GM19099 (cell line): ENCODE results near the gene OTUD3.

Source experiments
- POLR2A ChIP-seq: IDR thresholded peaks from 3 replicates; pipeline ENCODE4 v1.6.1; 2011; ENCODE audit warnings: low read depth; ENCODE audit not compliant: insufficient read length; ENCODE audit errors: extremely low read depth

OTUD3 gene

DNA sequence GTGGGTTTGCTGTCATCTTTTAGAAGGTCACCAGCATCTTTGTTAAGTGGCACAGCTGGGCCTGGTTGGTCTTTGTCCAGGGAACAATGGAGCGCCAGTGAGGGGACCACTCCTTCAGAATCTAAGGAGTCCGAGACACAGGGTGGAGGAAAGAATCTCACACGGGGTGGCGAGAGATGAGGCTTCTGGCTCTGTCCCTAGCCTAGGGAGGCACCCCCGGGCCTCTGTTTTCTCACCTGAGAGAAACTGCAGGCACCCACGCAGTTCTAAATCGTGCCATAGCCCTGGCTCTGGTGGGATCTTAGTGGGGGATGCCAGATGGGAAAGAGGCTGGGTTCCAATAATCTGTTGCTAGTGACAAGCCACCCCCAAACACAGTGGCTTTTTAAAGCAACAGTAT is 52.1 kb downstream of the OTUD3 start:
- no peak for TF ChIP-seq POLR2A

DNA sequence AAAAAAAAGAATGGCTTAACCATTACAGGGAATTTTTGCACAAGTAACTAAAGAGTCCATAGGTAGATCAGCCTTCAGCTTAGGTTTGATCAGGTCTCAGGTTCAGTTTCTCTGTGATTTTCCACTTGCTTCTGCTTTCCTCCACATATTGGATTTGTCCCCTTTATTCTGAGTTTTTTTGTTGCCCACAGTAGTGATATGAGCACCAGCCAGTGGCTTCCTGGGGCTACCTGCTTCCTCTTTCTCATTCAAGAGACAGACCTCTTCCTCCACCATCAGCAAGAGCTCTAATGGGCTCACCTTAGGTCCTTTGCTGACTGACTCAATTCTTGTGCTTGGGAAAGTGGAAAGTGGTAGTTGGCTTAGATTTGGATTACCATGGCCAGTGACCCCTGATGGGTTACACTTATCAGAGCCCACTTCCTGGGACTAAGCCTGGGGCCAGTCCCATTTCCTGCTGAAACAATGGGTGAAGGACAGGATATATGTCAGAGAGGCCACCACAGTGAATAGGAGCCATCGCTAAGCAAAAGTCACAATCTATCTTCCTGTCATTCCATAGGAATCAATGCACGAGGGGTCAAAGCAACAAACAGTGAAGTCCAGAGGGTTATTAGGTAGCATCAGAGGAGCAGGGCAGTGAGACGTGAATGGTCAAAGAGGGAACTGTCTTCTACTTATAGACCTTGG is 54.0 kb downstream of the OTUD3 start:
- no peak for TF ChIP-seq POLR2A

DNA sequence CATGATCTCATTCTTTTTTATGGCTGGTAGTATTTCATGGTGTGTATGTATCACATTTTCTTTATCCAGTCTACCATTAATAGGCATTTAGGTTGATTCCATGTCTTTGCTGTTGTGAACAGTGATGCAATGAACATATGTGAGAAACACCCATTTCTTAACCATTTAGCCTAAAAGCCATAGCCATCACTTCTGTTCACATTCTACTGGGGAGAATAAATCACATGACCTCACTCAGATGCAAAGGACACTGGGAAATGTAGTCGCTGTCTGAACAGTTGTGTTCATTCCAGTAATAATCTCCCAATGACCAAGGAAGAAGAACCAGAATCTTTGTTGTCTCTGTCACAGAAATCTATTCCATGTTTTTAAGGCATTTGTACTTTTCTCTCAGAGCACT is 56.3 kb downstream of the OTUD3 start:
- TF ChIP-seq POLR2A, result no peak

DNA sequence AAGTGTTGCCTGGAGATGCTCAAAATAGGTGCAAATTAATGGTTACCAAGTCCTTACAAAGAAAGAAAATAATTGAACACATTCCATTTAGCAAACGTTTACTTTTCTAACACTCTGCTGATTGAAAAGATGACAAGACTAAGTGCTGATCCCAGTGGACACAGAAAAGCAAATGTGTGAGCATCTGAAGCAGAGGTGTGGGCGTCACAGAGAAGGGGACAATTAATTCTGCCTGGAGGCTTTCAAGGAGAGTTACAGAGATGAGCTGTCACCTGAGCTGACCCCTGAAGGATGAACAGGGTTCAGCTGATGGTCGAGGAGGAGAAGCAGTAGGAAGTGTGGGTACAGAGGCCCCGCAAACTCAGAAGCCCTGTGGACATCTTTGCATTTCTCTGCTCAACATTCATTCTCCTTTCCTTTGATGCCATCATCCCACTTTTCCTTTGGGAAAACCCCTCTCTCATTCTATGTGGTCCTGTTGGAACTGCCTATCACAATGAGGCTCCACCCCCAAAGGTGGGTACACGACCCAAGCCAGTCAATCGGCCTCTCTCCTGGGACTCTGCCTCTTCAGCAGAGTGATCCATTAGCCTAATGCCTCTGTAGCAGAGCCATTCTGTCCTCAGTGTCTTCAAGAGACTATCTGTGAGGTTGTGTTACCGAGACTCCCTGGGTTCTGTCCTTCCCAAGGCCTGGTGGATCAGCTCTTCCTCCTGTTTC is 58.5 kb downstream of the OTUD3 start:
- TF ChIP-seq POLR2A, result no peak

DNA sequence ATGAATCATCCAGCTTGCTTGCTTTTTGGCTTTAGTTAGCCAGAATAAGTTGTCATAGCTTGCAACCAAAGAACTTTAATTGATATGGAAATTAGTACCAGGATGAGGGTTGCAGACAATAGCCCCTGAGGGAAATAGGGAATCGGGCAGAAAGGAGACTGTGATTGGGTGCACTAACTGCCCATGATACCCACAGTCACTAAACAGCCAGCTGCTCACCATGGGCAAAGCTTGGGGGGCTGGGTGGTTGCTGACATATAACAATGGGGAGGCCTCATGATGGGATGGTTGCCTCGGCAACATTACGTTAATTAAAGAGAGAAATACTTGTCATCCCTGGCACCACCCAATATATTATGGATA is 59.0 kb downstream of the OTUD3 start:
- TF ChIP-seq POLR2A, result no peak

DNA sequence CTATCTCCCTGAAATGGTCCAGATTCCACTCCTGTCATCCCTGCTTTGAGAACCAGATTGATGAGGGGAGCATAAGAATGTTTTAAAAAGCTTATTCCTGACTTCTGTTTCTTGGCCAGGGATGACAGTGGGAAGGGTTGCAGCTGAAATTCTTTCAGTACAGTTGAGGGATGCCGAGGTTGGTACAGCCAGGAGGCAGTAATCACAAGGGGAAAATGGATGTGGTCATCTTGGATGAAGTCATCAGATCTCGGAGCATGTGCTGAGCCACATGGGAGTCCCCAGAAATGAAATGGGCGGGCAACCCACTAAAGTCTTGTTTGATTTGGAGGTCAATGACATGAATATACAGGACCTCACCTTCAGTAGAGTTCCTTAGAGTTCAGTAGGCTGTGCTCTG is 59.9 kb downstream of the OTUD3 start:
- no peak for TF ChIP-seq POLR2A

DNA sequence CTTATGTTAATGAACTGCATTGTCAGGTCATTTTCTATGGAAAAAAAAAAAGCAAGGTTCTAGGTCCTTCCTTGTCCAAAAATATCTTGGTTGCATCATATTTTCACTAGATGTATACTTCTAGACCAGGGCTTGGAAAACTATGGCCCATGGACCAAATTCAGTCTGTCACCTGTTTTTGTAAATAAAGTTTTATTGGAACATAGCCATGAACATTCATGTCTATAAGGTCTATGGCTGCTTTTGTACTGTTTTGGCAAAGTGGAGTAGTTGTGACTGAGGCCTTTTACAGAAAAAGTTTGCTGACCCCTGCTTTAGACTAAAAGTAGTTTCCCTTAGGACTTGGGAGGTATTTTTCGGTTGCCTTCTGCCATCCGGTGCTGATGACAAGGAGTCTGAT is 60.5 kb downstream of the OTUD3 start:
- no peak for TF ChIP-seq POLR2A

DNA sequence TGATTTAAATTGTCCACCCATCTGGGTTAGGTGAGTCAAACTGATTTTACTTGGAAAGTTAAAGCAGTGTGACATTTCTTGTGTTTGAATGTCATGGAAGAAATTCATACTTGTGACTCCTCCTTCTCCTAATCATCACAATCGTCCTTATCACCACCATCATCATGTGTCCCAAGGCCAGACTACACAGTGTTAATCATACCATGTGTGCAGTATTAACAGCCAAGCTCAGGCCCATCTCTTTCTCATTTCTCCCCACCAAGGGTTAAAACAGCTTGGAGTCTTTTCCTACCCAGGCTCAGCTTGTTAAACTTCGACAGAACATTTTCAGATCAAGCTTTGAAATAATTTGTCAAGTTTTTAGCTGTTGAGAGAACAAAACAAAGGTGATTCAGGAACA is 63.7 kb downstream of the OTUD3 start:
- TF ChIP-seq POLR2A, result no peak

DNA sequence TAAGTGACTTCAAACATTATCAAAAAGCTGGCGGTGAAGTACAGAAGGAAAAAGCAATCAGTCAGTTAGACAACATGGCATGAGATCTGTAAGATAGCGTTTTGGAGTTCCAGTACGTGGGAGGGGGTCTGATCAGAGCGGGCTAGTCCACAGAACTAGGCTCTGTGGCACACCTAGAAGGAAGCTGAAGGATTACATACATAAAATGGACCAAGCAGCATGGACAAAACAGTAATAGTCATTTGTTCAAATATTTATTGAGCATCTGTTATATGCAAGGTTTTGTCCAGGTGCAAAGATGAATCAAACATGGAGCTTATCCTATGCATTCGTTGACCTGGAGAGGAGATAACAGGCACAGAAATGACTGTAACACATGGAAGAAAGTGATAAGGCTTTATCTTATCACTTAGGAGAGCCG is 64.1 kb downstream of the OTUD3 start:
- no peak for TF ChIP-seq POLR2A

DNA sequence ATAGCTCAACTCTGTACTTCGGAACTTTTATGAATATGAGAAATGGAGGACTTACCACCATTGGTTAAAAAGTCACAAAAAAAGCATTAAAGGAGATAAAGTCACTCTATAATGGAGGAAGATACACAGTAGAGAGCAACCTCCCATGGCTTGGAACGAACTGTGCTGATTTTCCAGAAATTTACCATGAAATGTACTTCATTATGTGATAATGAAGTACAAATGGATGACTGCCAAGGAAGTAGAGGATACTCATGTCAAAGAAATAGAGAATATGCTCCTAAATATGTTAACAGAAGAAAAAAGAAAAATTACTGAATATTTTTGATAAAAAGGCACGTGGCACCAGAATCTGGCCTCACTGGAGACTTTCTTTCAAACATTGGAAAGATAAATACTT is 64.8 kb downstream of the OTUD3 start:
- no peak for TF ChIP-seq POLR2A

DNA sequence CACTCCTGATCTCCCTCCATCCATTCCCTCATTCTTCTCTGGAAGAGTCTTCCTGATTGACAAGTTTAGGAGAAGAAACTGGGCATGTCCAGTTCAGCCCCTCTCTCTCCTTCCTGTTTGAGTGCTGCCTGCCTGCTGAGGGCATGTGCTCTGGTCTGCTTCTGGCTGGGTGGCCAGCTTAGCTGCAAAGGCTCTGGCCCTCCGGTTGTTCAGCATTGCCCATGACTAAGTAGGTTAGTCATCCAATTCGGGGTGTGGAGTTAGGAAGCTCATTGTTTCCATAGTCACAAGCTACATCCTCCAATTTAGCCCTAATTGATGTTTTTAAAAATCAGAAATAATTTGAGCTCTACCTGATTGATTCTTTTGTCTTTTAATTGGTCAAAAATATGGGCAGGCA is 66.8 kb downstream of the OTUD3 start:
- no peak for TF ChIP-seq POLR2A

DNA sequence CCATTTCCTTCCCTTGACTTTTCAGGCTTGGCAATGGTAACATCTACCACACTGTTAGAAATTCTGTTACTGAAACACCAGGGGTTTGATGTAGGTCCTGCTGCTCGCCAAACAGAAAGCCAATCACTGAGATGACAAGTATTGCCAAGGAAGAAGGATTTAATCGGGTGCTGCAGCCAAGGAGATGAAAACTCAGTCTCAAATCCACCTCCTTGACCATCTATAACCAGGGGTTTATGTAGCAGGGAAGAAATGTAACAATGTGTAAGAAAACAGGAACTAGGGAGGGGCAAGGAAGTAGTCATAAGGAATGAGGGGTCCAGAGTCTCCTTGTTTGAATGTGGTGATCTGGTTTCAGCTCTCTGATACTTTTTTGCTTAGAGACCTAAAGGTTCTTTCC is 71.9 kb downstream of the OTUD3 start:
- TF ChIP-seq POLR2A, result no peak

DNA sequence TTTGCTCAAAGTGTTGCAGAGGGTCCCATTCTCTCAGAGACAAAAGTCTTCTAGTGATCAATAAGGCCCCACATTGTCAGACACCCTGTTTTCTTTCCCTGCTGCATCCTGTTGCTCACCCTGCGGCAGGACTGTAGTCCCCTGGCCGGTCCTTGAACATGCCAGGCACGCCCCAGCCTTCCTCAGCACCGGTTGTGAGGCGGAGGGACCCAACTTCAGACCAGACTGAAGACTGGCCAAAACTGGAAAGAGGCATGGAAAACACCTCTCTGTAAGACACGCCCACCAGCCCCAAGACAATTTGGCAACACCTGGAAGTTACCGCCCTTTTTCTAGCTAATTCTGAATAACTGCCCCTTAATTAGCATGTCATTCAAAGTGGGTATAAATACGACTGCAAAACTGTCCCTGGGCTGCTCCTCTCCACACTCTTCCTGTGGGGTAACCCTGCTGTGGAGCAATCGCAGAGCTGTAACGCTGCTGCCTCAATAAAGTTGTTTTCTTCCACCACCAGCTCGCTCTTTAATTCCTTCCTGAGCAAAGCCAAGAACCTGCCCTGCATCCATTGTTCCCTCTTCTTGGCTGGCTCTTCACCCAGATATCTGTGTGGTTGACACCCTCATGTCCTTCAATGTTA is 73.5 kb downstream of the OTUD3 start:
- no peak for TF ChIP-seq POLR2A

DNA sequence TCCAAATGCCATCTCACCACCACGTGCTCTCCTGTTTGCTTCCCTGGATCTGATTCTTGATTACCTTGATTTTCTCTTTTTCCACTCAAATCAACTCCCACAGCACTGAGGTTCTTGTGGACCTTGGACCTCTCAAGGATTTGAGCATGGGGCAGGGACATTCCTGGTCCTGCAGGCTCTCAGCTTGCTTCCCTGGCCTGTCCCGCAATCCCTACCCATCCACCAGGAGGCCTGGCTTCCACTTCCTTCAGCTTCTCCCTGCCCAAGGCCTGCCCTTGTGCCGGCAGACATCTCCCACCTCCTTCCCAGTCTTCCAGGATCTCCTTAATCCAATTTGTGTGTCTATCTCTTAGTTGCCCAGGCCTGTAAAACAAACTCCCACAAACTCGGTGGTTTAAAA is 75.6 kb downstream of the OTUD3 start:
- no peak for TF ChIP-seq POLR2A

DNA sequence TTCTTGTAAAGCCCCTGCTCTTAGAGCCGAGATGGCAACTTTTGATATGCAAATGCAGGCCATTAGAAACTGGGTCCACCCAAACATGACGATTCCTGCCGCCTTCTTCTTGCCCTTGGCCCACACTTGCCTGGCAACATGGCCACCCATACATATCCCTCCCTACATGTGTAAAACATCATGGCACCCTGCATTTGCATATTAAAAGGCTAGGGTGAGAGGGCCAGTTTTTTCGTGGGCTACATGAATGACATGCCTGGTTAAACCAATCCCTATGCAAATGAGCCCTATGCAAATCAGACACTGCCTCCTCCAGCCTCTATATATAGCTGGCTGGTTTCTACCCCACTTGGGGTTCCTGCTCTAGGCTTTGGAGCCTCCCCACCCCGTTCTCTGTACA is 78.4 kb downstream of the OTUD3 start:
- no peak for TF ChIP-seq POLR2A
